HT1080 (cell line): Measurements from ENCODE around the gene BSPRY. TPM values are rescaled to one million over a fixed set of nuclear protein-coding genes. Genes with fewer than 3 reads are reported as not detected.

Source experiments
- DNase-seq: peaks from one replicate; pipeline ENCODE4 v3.0.0-alpha.2; 2015; ENCODE audit warnings: low read depth
- polyA plus RNA-seq, 2 experiments: library from polyadenylated mRNA; depleted of rRNA; stranded (reverse); fragments of >200 nt; gene quantifications; 2 replicates each; pipeline ENCODE4 v1.2.3, GENCODE V29; 2015
- total RNA-seq: library from RNA; depleted of rRNA; stranded (reverse); fragments of >200 nt; shearing (Covaris generic); gene quantifications from 2 replicates; pipeline ENCODE4 v1.2.3, GENCODE V29; 2014; rRNA removed

Gene BSPRY
- not detected in 2 replicates for total RNA-seq
- not detected in 2 replicates for polyA plus RNA-seq (2015; cell fraction: cytosol; rRNA removed)
- not detected in 2 replicates for polyA plus RNA-seq (2015; cell fraction: nucleus; rRNA removed)

DNA sequence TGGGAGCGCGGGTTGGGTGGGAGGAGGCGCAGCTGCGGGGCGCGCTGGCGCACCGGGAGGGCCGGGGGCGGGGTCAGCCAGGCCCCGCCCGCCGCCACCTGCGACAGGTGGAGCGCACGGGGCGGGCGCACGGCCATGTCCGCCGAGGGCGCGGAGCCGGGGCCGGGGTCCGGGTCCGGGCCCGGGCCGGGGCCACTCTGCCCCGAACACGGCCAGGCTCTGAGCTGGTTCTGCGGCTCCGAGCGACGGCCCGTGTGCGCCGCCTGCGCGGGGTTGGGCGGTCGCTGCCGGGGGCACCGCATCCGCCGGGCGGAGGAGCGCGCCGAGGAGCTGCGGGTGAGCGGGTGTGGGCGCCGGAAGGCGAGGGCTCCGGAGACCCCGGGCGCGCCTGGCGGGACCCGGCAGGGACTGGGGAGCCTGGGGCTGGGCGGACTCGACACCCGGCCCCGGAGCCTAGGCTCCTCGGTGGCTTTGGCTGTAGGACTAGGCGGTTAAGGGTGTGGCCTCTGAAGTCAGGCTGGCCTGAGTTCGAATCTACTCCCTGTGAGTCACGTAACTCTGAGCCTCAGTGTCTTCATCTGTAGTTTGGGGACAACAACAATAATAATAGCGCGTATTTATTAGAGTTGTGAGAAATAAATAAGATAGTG, at the start of gene BSPRY:
BSPRY (plus strand) TSS at position 97 of the 650 bp plus-strand sequence; CDS start at position 136, 39 bp downstream.
- no peak for DNase-seq

DNA sequence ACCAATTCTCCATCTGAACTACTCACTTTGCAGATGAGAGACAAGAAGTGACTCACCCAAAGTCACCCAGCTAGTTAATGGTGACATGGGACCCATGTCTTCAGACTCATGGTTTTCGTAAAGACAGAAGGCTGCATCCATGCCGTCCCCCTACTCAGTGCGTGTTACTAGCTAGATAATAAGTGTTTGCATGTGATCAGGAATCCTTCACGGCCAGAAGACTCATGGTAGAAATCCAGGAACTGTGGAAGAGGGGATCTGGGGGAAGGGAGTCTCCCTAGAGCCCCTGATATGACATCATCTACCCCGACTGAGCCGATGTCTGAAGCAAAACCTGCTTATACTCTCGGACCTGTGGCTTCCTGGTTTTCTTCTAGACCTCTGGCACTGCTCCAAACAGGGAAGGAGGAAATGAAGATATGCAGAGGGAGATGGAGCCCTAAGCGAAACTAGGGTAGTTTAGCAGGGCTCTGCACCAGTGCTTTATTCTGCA, 49.5 kb upstream of the BSPRY start:
- peak; percentile 36 for DNase-seq

DNA sequence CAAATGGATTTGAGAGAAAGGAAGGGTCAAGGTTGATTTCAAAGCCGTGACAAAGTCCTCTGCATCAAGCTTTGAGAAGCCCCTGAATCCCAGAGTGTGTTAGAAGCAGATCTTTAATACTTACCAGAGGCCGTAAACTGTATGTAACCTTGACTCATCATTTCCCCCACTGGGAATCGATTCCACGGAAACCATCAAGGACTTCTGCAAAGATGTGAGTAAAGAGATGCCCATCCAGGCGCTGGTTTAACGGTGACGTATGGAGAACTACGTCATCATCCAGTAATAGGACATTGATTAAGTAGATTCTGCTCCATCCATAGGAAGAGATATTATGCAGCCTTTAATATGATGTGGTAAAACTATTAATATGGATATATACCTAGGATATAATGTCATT, 47.8 kb upstream of the BSPRY start:
- DNase-seq: no peak

DNA sequence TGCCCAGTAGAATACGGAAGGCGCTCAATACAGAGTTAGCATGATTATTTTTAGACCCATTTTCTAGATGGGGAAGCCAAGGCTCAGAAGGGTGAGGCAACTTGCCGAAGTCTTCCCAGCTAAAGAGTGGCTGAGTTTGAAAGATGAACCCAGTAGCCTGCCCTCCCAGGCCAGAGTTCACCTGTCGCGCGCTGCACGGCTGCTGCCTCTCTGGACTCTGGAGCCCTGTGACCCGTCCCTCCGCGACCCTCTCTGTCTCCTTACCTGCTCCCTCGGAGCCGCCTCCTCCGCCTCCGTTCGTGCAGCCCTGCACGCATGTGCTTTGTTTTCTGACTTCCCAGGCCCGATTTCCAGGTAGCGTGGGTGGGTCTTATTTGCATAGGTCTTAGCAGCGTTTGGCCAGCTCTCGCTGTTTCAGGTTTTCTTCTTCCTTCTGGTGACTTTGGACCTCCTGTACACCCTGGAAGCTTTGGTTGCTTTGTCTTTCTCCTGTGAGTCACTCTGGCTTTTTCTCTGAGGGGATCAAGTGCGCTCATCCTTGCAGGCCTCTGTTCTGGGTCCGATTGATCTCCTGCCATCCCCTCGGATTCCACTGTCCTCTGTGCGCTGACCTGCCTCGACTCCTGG, 46.4 kb upstream of the BSPRY start, which contains the start of gene RNF183:
RNF183 (minus strand) TSS at position 585 of the 627 bp plus-strand sequence. CDS start 5,192 bp downstream, outside the sequence.
- DNase-seq: no peak

DNA sequence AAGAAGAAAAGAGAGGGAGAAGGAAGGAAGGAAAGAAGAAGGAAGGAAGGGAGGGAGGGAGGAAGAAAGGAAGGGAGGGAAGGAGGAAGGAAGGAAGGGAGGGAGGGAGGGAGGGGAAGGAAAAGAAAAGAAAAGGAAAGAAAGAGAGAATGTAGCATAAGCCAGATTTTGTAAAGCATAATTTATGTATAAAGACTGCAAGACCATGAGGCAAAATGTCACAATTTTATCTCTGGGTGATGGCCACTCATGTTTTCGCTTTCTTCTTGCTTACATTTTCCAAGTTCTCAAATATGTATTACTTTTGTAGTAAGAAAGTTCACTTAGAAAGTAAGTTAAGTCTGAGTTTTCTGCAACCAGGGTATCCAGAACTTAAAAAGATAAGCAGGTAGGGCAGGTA, 42.8 kb upstream of the BSPRY start:
- no peak for DNase-seq

DNA sequence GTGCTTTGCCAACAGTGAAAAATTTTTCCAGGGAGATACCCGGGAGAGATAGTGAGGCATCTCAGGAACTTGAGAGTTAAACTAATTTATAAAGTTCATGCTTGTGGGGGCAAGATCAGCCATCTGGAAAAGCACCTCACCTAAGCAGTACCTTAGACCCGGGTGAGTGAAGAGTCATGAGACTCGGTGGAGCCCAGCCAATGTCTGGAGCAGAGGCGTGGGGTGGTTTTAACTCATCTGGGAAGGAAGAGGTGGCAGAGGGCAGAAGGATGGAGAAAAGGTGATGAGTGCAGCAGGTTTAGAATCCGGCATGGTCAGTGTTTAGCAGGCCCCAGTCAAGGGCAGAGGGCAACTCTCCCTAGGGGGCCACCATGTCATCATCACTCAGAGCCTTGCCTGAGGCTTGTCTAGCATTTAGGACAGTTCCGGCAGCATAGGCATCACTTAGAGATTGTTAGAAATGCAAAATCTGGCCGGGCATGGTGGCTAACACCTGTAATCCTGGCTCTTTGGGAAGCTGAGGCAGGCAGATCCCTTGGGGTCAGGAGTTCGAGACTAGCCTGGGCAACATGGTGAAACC, 41.9 kb upstream of the BSPRY start:
- no peak for DNase-seq

DNA sequence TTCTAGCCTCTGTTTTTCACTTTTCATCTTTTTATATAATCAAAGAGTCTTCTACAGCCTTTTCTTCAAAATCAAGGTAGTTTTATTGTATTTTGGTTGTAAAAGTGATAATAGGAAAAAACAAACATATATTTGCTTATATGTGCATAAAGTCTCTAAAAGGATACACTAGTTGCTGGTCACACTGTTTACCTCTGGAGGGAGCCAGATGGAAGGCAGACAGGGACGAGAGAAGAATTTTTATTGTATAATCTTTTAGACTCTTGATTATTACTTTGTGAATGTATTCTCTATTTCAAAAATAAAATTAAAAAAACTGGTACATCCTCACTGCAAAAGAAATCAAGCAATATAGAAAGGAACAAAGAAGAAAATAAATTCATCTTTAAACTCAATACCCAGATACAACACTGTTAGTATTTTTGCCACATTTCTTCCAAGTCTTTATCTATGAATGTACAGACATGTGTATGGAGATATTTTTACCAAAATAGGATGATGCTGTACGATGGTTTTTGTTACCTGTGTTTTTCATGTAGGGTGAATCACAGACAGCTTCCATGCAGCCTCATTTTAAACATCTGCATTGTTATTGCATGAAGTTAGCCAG, 40.0 kb upstream of the BSPRY start:
- peak; percentile 10 for DNase-seq

DNA sequence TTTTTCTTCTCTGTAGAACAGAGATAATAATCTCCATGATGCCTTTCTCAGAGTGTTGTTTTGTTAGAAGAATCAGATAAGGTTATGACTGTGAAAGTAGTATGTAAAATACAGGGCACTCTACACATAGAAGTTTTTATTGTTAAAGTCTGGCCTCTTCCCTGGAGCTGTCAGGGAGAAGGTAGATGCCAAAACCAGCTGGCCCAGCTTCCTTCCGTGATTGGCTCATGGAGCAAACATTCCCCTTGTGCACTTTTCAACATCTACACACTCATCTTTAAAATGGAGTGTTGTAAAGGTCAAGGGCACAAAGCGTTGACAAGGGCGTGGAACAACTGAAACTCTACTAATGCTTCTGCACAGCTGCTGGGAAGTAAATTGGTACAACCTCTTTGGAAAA, 38.8 kb upstream of the BSPRY start:
- DNase-seq: no peak

DNA sequence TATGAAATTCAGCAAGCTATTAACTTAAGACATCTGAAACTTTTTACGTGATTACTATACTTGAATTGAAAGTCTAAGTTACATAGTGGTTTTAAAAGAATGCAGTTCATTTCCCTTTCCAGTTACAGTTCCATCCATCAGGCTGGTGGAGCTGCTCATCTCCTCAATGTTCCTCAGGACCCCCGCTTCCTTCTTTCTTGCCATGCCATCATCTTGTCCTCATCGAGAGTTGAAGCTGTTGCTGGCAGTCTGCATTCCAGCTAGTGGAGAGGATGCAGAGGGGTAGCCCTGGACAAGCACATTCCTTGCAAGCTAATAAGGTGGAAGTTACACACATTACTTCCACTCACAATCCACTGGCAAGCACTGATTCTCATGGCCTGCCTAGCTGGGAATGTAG, 37.4 kb upstream of the BSPRY start:
- no peak for DNase-seq

DNA sequence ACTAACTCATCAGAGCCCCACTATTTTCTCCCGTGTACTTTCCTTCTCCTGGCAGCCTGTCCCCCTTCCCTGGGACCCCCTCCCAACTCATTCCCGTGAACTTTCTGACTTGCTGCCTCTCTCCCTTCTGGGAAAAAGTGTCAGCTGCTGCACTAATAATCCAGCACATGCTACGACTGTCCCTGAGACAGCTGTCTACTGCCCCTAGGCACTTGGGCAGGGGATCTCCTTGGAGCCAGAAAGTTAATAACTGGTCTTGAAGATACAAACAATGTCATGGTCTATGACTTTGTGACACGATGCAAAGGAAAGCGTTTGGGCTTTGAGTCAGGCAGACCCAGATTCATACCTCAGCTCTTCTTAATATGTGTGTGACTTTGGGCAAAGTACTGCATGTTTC, 36.1 kb upstream of the BSPRY start:
- no peak for DNase-seq

DNA sequence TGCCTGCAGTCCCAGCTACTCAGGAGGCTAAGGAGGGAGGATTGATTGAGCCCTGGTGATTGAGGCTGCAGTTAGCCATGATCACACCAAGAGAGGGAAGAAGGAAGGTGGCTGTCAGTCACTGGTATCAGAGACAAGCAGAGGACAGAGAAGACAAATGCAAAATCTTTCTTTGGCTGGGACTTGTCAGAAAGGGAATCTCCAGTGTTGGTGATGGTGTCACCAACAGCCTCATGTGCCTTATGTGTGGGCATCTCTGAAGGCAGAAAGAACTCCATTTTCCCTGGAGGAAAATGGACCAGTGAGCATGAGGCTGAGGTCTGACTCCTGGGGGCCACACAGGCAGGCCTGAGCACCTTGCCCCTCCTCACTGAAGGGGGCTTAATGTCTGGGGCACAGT, 34.1 kb upstream of the BSPRY start:
- no peak for DNase-seq

DNA sequence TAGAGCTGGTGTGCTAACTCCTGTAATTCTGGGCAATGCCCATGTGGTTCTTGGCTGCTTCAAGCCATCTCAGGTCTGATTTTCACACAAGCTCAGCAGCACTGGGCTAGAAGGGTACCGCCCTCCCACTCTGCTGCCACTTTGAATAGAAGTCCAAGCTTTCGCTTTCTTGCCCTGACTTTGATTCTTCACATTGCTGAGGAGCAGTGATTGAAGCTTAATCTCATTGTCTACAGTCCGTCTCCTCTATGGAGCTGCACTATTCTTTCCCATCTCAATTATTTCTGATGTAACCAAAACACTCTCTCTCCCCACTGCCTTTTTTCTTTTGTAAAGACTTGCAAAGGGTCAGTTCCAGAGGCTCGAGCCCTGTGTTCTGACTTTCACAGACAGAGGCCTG, 33.3 kb upstream of the BSPRY start:
- no peak for DNase-seq

DNA sequence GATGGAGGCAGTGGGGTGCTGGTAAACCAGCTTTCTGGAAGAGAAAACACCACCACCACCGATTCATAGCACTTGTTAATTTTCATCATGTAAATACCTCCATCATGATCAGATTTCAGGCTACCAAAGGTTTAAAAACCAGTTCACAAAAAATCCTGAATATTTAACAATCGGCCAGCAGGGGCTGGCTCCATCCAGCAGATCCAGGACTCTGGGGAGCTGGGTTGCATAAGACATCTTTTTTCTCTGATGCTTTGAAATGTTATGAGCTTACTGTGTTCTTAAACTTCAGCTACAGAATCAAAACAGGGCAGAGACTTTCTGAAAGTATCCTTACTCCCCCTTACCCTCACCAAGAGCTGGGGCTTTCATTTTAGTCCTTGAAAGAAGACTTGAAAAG, 31.6 kb upstream of the BSPRY start:
- no peak for DNase-seq

DNA sequence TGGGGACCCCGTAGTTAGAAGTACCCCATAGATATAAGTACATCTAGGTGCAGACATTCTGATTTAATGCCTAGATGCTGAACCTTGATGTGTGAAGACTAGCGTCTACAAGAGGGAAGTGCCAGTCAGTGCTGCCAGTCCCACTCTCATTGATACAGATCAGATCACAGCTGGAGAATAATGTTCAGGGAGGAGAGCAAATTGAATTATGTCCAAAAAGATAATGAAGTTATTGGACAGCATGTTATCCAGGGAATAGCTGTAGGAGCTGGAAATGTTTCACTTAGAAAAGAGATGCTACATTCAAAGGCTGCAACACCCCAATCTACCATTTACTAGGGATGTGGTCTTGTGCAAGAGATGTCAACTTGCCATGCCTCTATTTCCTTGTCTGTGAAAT, 30.3 kb upstream of the BSPRY start:
- DNase-seq: no peak

DNA sequence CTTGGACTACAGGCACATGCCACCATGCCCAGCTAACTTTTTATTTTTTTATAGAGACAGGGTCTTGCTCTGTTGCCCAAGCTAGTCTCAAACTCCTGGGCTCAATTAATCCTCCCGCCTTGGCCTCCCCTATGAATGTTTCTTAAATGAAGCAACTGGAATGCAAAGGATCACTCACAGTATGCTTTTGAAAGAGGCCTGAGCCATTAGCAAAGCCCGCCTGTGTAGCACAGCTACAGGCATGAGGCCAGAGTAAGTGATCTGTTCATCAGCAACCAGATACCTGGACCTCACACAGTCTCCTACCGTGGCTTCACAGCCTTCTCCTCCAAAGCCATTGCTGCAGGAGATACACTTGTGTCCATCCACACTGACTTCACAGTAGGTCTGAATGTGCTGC, 29.3 kb upstream of the BSPRY start:
- DNase-seq: no peak

DNA sequence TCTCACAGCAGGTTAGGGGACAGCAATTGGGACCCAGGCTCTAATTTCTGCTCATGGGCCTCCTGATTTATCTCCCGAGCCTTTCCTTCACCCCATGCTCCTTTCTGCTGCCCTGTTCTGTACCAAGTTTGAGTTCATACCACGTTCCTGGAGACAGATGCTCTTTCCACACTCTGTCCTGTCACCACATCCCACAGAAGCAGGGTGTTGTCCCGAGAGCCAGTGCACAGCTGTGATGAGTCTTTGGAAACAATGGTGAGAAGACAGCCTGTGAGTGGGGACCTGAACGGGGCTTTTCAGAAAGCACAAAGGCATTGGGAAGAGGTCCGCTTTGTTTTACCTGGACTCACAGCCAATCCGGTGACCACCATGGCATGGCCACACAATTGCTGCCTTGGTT, 26.7 kb upstream of the BSPRY start:
- DNase-seq: no peak

DNA sequence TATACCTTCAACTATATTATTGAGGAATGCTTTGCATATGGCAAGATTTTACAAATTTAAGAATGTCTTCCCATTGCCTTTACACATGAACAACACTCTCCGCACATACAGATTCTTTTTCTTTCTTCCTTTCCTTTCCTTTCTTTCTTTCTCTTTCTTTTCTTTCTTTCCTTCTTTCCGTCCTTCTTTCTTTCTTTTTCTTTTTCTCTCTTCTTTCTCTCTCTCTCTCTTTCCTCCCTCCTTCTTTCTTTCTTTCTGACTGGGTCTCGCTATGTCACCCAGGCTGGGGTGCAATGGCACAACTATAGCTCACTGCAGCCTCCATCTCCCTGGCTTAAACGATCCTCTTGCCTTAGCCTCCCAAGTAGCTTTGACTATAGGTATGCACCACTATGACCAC, 23.1 kb upstream of the BSPRY start:
- DNase-seq: no peak

DNA sequence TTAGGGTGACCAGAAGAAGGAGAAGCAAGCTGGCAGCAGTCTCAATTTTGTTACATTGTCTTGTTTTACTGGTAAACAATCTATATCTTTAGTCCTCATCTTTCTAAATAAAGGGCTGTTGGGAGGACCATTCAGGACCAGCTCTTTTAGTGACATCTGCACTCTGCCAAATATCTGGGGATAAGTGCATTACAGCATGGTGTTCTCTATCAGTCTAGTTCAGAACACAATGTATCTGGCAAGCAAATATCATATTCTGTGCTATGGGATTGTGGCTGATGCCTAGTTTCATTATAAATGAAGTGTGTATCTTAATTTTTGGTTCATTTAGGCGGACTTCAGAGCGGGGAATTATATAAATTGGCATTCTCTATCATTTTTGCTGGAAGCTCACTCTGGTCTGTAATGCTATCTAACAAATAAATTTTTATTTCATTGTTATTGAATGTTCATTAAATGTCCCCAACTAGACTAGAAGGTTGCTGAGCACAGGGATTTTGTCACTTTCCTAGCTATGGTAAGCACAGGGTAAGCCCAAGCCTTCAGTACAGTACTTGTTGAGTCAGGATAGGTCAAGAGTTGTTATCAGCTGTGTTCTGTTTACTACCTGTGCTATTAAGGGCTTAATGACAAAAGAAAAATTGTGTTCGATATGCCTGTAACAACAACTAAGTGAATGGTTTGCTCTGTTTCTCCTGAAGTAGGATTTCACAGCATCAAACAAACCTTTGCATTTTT, 21.1 kb upstream of the BSPRY start:
- no peak for DNase-seq

DNA sequence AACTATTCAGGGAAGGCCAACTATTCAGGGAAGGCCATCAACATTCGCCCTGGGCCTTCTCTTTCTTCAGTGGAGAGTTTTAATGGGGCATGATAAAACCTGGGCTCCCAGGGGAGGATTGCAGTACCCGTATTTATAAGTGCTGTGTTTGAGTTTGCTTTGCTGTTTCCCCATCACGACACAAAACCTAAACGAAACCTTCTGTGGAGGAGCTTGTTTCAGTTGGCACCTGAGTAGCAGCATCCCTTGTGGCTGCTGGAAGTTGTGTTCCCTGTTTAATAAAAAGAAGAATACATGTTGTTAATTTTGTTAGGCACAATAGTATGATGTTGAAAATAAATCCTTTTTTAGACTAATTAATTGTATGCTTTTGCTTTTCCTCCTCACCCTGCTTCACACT, 17.6 kb upstream of the BSPRY start:
- no peak for DNase-seq

DNA sequence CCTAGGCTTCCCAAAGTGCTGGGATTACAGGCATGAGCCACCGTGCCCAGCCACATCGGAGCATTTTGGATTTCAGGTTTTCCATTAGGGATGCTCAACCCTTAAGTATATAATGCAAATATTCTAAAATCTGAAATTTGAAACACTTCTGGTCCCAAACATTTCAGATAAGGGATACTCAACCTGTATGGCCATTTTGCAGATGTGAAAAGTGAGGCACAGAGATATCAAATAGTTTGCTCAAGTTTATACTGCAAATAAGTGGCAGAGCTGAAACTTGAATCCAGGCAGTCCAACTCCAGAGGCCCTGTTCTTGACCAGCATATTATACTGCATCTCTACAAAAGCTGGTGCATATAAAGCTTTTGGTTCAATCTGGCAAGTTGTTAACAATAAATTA, 11.6 kb upstream of the BSPRY start:
- no peak for DNase-seq

DNA sequence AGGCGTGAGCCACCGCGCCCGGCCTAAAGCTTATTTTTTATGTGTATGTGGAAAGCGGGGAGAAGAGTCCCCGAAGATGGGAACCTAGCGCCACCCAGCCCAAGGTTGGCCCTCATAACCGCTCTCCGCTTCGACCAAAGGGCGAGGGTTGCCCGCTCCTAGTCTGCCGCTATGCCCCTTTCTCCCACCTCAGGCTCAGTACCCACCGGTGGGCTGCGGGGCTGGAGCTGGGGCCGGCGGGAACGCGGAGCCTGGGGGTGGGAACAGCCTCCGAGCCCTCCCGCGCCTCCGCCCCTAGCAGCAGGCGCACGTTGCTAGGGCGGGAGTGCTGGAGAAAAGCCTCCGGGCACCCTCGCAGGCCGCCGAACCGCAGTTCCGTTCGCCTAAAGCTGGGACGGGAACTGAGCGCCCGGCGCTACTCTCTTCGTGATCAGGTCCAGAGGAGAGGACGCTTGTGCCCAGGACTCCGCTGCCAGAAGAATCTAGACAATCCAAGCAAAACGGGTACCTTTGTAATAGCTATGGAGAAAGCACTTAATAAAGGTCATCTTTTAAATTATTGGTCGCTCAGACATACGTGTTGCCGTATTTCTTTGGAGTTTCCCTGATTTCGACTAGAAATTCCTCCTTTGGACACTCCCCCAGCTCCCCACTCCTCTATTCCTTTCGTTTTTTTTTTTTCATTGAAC, 9.2 kb upstream of the BSPRY start, which contains the start of gene WDR31:
WDR31 (minus strand) TSS at position 265 of the 689 bp plus-strand sequence. CDS start 8,253 bp downstream, outside the sequence.
- peak; percentile 83 for DNase-seq
